ENCODE results near the gene USP48. TPM values are rescaled to one million over a fixed set of nuclear protein-coding genes. Genes with fewer than 3 reads are reported as not detected.

USP48 gene
- total RNA-seq, 4 donors from 2014 or later, result 23.5 to 51.9 (median 39.7) TPM

- peaks cover 8 to 85% (median 12%) of the 10 kb centered on the region in 4 donors for H3K27me3 ChIP-seq
- 87 to 94% methylated on average over 6 to 9 of the region's 11 CpGs for WGBS, 2 donors
- no peak for TF ChIP-seq POLR2A (IDR thresholded peaks at IDR 0.05)
- TF ChIP-seq, protein P1, sequence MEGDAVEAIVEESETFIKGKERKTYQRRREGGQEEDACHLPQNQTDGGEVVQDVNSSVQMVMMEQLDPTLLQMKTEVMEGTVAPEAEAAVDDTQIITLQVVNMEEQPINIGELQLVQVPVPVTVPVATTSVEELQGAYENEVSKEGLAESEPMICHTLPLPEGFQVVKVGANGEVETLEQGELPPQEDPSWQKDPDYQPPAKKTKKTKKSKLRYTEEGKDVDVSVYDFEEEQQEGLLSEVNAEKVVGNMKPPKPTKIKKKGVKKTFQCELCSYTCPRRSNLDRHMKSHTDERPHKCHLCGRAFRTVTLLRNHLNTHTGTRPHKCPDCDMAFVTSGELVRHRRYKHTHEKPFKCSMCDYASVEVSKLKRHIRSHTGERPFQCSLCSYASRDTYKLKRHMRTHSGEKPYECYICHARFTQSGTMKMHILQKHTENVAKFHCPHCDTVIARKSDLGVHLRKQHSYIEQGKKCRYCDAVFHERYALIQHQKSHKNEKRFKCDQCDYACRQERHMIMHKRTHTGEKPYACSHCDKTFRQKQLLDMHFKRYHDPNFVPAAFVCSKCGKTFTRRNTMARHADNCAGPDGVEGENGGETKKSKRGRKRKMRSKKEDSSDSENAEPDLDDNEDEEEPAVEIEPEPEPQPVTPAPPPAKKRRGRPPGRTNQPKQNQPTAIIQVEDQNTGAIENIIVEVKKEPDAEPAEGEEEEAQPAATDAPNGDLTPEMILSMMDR (IDR thresholded peaks at IDR 0.05), result no peak
- H3K27ac ChIP-seq, result no peak overlapping the region
- intact Hi-C loops (cut with DNase I), result no loop called here
- no peaks in the 10 kb centered on the region for H3K36me3 ChIP-seq
- H3K9me3 ChIP-seq, result no peaks in the 10 kb centered on the region
- H3K4me3 ChIP-seq, result no peak overlapping the region
- no peak for DNase-seq
- H3K4me1 ChIP-seq, result peaks cover 19 to 54% (median 20%) of the 10 kb centered on the region in 3 donors
Measured at GRCh38 chr1:21667348-21668231, 115.4 kb downstream of the USP48 start.

GRCh38 chr1:21666576-21667320, 116.2 kb downstream of the USP48 start:
- H3K9me3 ChIP-seq, result no peaks in the 10 kb centered on the region
- H3K27ac ChIP-seq, result no peak overlapping the region
- H3K4me3 ChIP-seq, result no peak overlapping the region
- intact Hi-C loops (cut with DNase I), result no loop called here
- TF ChIP-seq, protein P1 (IDR thresholded peaks at IDR 0.05), result no peak
- TF ChIP-seq POLR2A (IDR thresholded peaks at IDR 0.05), result no peak
- peaks cover 18 to 46% (median 19%) of the 10 kb centered on the region in 3 donors for H3K4me1 ChIP-seq
- H3K27me3 ChIP-seq, result peaks cover 8 to 94% (median 12%) of the 10 kb centered on the region in 4 donors
- no peak for DNase-seq
- WGBS, 2 donors, result 28 to 50% methylated on average over 10 of the region's 22 CpGs
- no peaks in the 10 kb centered on the region for H3K36me3 ChIP-seq

GRCh38 chr1:21665711-21666575, 117.0 kb downstream of the USP48 start:
- TF ChIP-seq POLR2A (IDR thresholded peaks at IDR 0.05), result no peak
- TF ChIP-seq, protein P1 (IDR thresholded peaks at IDR 0.05), result no peak
- Histone ChIP-seq H3K4me1 (peaks cover 18 to 43% (median 19%) of the 10 kb centered on the region in 3 donors), H3K9me3 (no peaks in the 10 kb centered on the region), H3K27ac (no peak overlapping the region), H3K36me3 (no peaks in the 10 kb centered on the region), H3K4me3 (no peak overlapping the region), H3K27me3 (peaks cover 8 to 99% (median 12%) of the 10 kb centered on the region in 4 donors)
- DNase-seq, result no peak
- 27 to 40% methylated on average over 2 to 3 of the region's 8 CpGs for WGBS, 2 donors
- intact Hi-C loops (cut with DNase I), result no loop called here

GRCh38 chr1:21664806-21665588, 118.0 kb downstream of the USP48 start:
- intact Hi-C loops (cut with DNase I), result no loop called here
- no peak for TF ChIP-seq POLR2A (IDR thresholded peaks at IDR 0.05)
- TF ChIP-seq, protein P1 (IDR thresholded peaks at IDR 0.05), result no peak
- 71 to 72% methylated on average over 10 of the region's 10 CpGs for WGBS, 2 donors
- no peak overlapping the region for H3K27ac ChIP-seq
- peaks cover 8 to 99% (median 12%) of the 10 kb centered on the region in 4 donors for H3K27me3 ChIP-seq
- no peaks in the 10 kb centered on the region for H3K36me3 ChIP-seq
- peaks cover 16 to 33% (median 19%) of the 10 kb centered on the region in 3 donors for H3K4me1 ChIP-seq
- DNase-seq, result no peak
- no peaks in the 10 kb centered on the region for H3K9me3 ChIP-seq
- H3K4me3 ChIP-seq, result no peak overlapping the region

Measured in esophagus squamous epithelium (tissue), 5 donors.